ENCODE data around the gene CRYAA.

Gene CRYAA

GRCh38 chr21:43211072-43211759, 42.4 kb downstream of the CRYAA start:
- H3K27ac ChIP-seq = no peak overlapping the region
- no peak for TF ChIP-seq CTCF (conservative IDR thresholded peaks at IDR 0.05)

GRCh38 chr21:43211760-43212115, 42.9 kb downstream of the CRYAA start:
- no peak overlapping the region for H3K27ac ChIP-seq
- no peak for TF ChIP-seq CTCF (conservative IDR thresholded peaks at IDR 0.05)

All from VCaP (cell line).